ENCODE measurements around the gene TMED1. TPM values are rescaled to one million over a fixed set of nuclear protein-coding genes. Genes with fewer than 3 reads are reported as not detected.

The TMED1 gene
- total RNA-seq, 1 donor from 2014 or later = 23.5 TPM

- Histone ChIP-seq H3K4me3 (no peak overlapping the region), H3K4me1 (peaks cover 16% of the 10 kb centered on the region), H3K9me3 (no peaks in the 10 kb centered on the region), H3K27me3 (ENCODE audit: low read depth) (no peaks in the 10 kb centered on the region), H3K27ac (no peak overlapping the region), H3K36me3 (no peaks in the 10 kb centered on the region)
- no peak for DNase-seq
- TF ChIP-seq, protein P1, sequence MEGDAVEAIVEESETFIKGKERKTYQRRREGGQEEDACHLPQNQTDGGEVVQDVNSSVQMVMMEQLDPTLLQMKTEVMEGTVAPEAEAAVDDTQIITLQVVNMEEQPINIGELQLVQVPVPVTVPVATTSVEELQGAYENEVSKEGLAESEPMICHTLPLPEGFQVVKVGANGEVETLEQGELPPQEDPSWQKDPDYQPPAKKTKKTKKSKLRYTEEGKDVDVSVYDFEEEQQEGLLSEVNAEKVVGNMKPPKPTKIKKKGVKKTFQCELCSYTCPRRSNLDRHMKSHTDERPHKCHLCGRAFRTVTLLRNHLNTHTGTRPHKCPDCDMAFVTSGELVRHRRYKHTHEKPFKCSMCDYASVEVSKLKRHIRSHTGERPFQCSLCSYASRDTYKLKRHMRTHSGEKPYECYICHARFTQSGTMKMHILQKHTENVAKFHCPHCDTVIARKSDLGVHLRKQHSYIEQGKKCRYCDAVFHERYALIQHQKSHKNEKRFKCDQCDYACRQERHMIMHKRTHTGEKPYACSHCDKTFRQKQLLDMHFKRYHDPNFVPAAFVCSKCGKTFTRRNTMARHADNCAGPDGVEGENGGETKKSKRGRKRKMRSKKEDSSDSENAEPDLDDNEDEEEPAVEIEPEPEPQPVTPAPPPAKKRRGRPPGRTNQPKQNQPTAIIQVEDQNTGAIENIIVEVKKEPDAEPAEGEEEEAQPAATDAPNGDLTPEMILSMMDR (IDR thresholded peaks at IDR 0.05) = no peak
- intact Hi-C loops (cut with DNase I) = no loop called here
- no peak for ATAC-seq
Observed at GRCh38 chr19:10866495-10866894, 30.5 kb upstream of the TMED1 start.

GRCh38 chr19:10864538-10864899 is 28.5 kb upstream of the TMED1 start:
- Histone ChIP-seq H3K27ac (no peak overlapping the region), H3K4me1 (peaks cover 16% of the 10 kb centered on the region), H3K36me3 (no peaks in the 10 kb centered on the region), H3K9me3 (no peaks in the 10 kb centered on the region), H3K4me3 (no peak overlapping the region), H3K27me3 (ENCODE audit: low read depth) (no peaks in the 10 kb centered on the region)
- ATAC-seq (peak; percentile 87 to 88), DNase-seq (peak; percentile 88)
- TF ChIP-seq, protein P1 (IDR thresholded peaks at IDR 0.05) = peak; percentile 91
- intact Hi-C loops (cut with DNase I) = no loop called here

GRCh38 chr19:10863107-10863717 is 27.2 kb upstream of the TMED1 start:
- Histone ChIP-seq H3K9me3 (no peaks in the 10 kb centered on the region), H3K27me3 (ENCODE audit: low read depth) (no peaks in the 10 kb centered on the region), H3K36me3 (no peaks in the 10 kb centered on the region), H3K4me3 (no peak overlapping the region), H3K27ac (peak overlapping the region; percentile 50), H3K4me1 (peaks cover 16% of the 10 kb centered on the region)
- peak; percentile 77 for DNase-seq
- intact Hi-C loops (cut with DNase I) = no loop called here
- TF ChIP-seq, protein P1 (IDR thresholded peaks at IDR 0.05) = no peak
- ATAC-seq = peak; percentile 71 to 77

- DNase-seq (no peak), ATAC-seq (no peak)
- Histone ChIP-seq H3K9me3 (no peaks in the 10 kb centered on the region), H3K36me3 (no peaks in the 10 kb centered on the region), H3K27ac (peak overlapping the region; percentile 50), H3K4me1 (peaks cover 16% of the 10 kb centered on the region), H3K27me3 (ENCODE audit: low read depth) (no peaks in the 10 kb centered on the region), H3K4me3 (no peak overlapping the region)
- intact Hi-C loops (cut with DNase I) = no loop called here
- TF ChIP-seq, protein P1 (IDR thresholded peaks at IDR 0.05) = no peak
Observed at GRCh38 chr19:10862561-10863106, 26.6 kb upstream of the TMED1 start.

GRCh38 chr19:10861103-10861651 is 25.2 kb upstream of the TMED1 start:
- TF ChIP-seq, protein P1 (IDR thresholded peaks at IDR 0.05) = peak; percentile 43
- H3K36me3 ChIP-seq = no peaks in the 10 kb centered on the region
- intact Hi-C loops (cut with DNase I) = no loop called here
- no peaks in the 10 kb centered on the region for H3K27me3 ChIP-seq (ENCODE audit: low read depth)
- H3K4me3 ChIP-seq = no peak overlapping the region
- ATAC-seq (peak in 1 of 2 donors; percentile 48), DNase-seq (peak; percentile 63)
- H3K9me3 ChIP-seq = no peaks in the 10 kb centered on the region
- peaks cover 16% of the 10 kb centered on the region for H3K4me1 ChIP-seq
- no peak overlapping the region for H3K27ac ChIP-seq
